NCI-H774 (cell line): ENCODE data around the gene LAIR1.

Experiments
- DNase-seq: peaks from one replicate; lab custom pipeline; 2025; lab: John Stamatoyannopoulos, UW

The LAIR1 gene

GRCh38 chr19:54317108-54317964 lies 47.4 kb downstream of the LAIR1 start:
- no peak for DNase-seq

GRCh38 chr19:54316746-54317107 lies 48.0 kb downstream of the LAIR1 start:
- no peak for DNase-seq

- DNase-seq, result no peak
Observed at GRCh38 chr19:54315956-54316355, 48.8 kb downstream of the LAIR1 start.

GRCh38 chr19:54312436-54313377 lies 52.0 kb downstream of the LAIR1 start, which contains the start of gene LILRA5:
Gene LILRA5 (minus strand): TSS chr19:54313166. CDS start chr19:54313019, 147 bp downstream.
- no peak for DNase-seq

GRCh38 chr19:54312011-54312410 lies 52.7 kb downstream of the LAIR1 start:
- no peak for DNase-seq

GRCh38 chr19:54311486-54311885 lies 53.2 kb downstream of the LAIR1 start:
- no peak for DNase-seq

GRCh38 chr19:54310543-54310942 lies 54.2 kb downstream of the LAIR1 start:
- no peak for DNase-seq

- no peak for DNase-seq
Observed at GRCh38 chr19:54309811-54310210, 54.9 kb downstream of the LAIR1 start.

GRCh38 chr19:54307389-54308020 lies 57.2 kb downstream of the LAIR1 start:
- no peak for DNase-seq

- no peak for DNase-seq
Observed at GRCh38 chr19:54305141-54305540, 59.6 kb downstream of the LAIR1 start.

- DNase-seq, result no peak
Observed at GRCh38 chr19:54302257-54302656, 62.5 kb downstream of the LAIR1 start.
